HEK293 (cell line): Measurements from ENCODE around the gene WDFY2.

Experiments used
- CTCF ChIA-PET: fragments of 350-600 bp; formaldehyde crosslinking; extraction: SDS; loops from one replicate; lab custom pipeline; 2021; ENCODE audit warnings: antibody characterized with exemption; lab: Yijun Ruan, JAX
- POLR2A ChIA-PET: fragments of 300-600 bp; formaldehyde crosslinking; extraction: SDS; loops from one replicate; lab custom pipeline; 2020; ENCODE audit warnings: antibody characterized with exemption, inconsistent platforms; lab: Yijun Ruan, JAX
- H3K27ac ChIP-seq: fragments of 200-500 bp; sonication (Bioruptor generic); 2 replicates; pipeline ENCODE4 v1.5.1; 2014; ENCODE audit warnings: low read depth, low read length, control low read depth, inconsistent platforms; ENCODE audit errors: extremely low read depth
- H3K36me3 ChIP-seq, 2 experiments: fragments of 200-500 bp in 1 of 2; sonication (Bioruptor generic) in 1 of 2; 1 replicate in 1 of 2; 2 replicates in 1 of 2; pipeline ENCODE4 v1.5.1; 2014 to 2017; ENCODE audit warnings: inconsistent platforms in 2 of 2, low read length in 2 of 2; ENCODE audit not compliant: control insufficient read depth in 2 of 2, insufficient read depth in 1 of 2
- H3K4me1 ChIP-seq: fragments of 200-500 bp; sonication (Bioruptor generic); 2 replicates; pipeline ENCODE4 v1.5.1; 2014; ENCODE audit warnings: mild to moderate bottlenecking, low read length, inconsistent platforms; ENCODE audit not compliant: control insufficient read depth, insufficient read depth
- H3K4me3 ChIP-seq: 2 replicates; pipeline ENCODE4 v1.5.1; 2011; ENCODE audit warnings: low read depth, mild to moderate bottlenecking, control low read depth, low read length, moderate library complexity
- H3K9me3 ChIP-seq: fragments of 200-500 bp; sonication (Bioruptor generic); 2 replicates; pipeline ENCODE4 v1.5.1; 2014; ENCODE audit warnings: low read depth, low read length, inconsistent platforms; ENCODE audit not compliant: control insufficient read depth, insufficient read depth
- BCL11B ChIP-seq: fragments of 450-650 bp; formaldehyde crosslinking; IDR thresholded peaks from 2 replicates; pipeline ENCODE4 v1.5.1; 2016; ENCODE audit warnings: low read depth, missing biosample characterization, missing genetic modification characterization
- EGR2 ChIP-seq: fragments of 450-650 bp; formaldehyde crosslinking; IDR thresholded peaks from 2 replicates; pipeline ENCODE4 v1.5.1; 2016; ENCODE audit warnings: low read depth, missing biosample characterization, missing genetic modification characterization
- OVOL3 ChIP-seq: fragments of 450-650 bp; formaldehyde crosslinking; IDR thresholded peaks from 2 replicates; pipeline ENCODE4 v1.5.1; 2016; ENCODE audit warnings: missing biosample characterization, missing genetic modification characterization
- SETDB1 ChIP-seq: IDR thresholded peaks from one replicate; pipeline ENCODE4 v1.6.1; 2017; ENCODE audit warnings: mild to moderate bottlenecking, low read length, moderate library complexity, mixed read lengths; ENCODE audit not compliant: insufficient read length
- SP7 ChIP-seq: fragments of 450-650 bp; formaldehyde crosslinking; IDR thresholded peaks from 2 replicates; pipeline ENCODE4 v1.5.1; 2016; ENCODE audit warnings: missing biosample characterization, missing genetic modification characterization
- ZBTB7A ChIP-seq: fragments of 450-650 bp; formaldehyde crosslinking; IDR thresholded peaks from 2 replicates; pipeline ENCODE4 v1.5.1; 2016; ENCODE audit warnings: low read depth, missing biosample characterization, missing genetic modification characterization
- ZEB2 ChIP-seq: fragments of 450-650 bp; formaldehyde crosslinking; IDR thresholded peaks from 2 replicates; pipeline ENCODE4 v1.5.1; 2016; ENCODE audit warnings: missing biosample characterization, missing genetic modification characterization
- ZFHX2 ChIP-seq: fragments of 450-650 bp; formaldehyde crosslinking; conservative IDR thresholded peaks from 2 replicates; pipeline ENCODE4 v1.5.1; 2016; ENCODE audit warnings: missing biosample characterization, missing genetic modification characterization
- ZFP3 ChIP-seq: fragments of 450-650 bp; formaldehyde crosslinking; IDR thresholded peaks from 2 replicates; pipeline ENCODE4 v1.5.1; 2016; ENCODE audit warnings: low read depth, missing biosample characterization, missing genetic modification characterization
- ZFP37 ChIP-seq: fragments of 450-650 bp; formaldehyde crosslinking; IDR thresholded peaks from 2 replicates; pipeline ENCODE4 v1.5.1; 2016; ENCODE audit warnings: missing biosample characterization, missing genetic modification characterization
- ZNF341 ChIP-seq: fragments of 450-650 bp; formaldehyde crosslinking; IDR thresholded peaks from 2 replicates; pipeline ENCODE4; 2016; ENCODE audit warnings: low read depth, missing biosample characterization, missing genetic modification characterization
- ZNF37A ChIP-seq: fragments of 450-650 bp; IDR thresholded peaks from 2 replicates; pipeline ENCODE4 v1.5.1; 2018; ENCODE audit warnings: missing biosample characterization, missing genetic modification characterization
- ZNF391 ChIP-seq: fragments of 450-650 bp; formaldehyde crosslinking; IDR thresholded peaks from 2 replicates; pipeline ENCODE4 v1.5.1; 2016; ENCODE audit warnings: low read depth, missing biosample characterization, missing genetic modification characterization, borderline replicate concordance
- ZNF404 ChIP-seq: fragments of 450-650 bp; formaldehyde crosslinking; IDR thresholded peaks from 2 replicates; pipeline ENCODE4 v1.5.1; 2017; ENCODE audit warnings: missing biosample characterization, missing genetic modification characterization
- ZNF510 ChIP-seq: fragments of 450-650 bp; formaldehyde crosslinking; IDR thresholded peaks from 2 replicates; pipeline ENCODE4 v1.5.1; 2018; ENCODE audit warnings: mild to moderate bottlenecking, missing genetic modification characterization, missing biosample characterization; ENCODE audit not compliant: insufficient replicate concordance
- ZNF549 ChIP-seq: fragments of 450-650 bp; IDR thresholded peaks from 2 replicates; pipeline ENCODE4 v1.5.1; 2018; ENCODE audit warnings: missing biosample characterization, missing genetic modification characterization, mild to moderate bottlenecking, inconsistent platforms, moderate library complexity
- ZNF585B ChIP-seq: fragments of 450-650 bp; formaldehyde crosslinking; IDR thresholded peaks from 2 replicates; pipeline ENCODE4 v1.5.1; 2016; ENCODE audit warnings: missing biosample characterization, missing genetic modification characterization
- ZNF600 ChIP-seq: fragments of 450-650 bp; formaldehyde crosslinking; IDR thresholded peaks from 2 replicates; pipeline ENCODE4 v1.5.1; 2016; ENCODE audit warnings: missing biosample characterization, missing genetic modification characterization
- ZNF621 ChIP-seq: fragments of 450-650 bp; formaldehyde crosslinking; IDR thresholded peaks from 2 replicates; pipeline ENCODE4 v1.5.1; 2017; ENCODE audit warnings: missing biosample characterization, missing genetic modification characterization
- ZNF623 ChIP-seq: fragments of 450-650 bp; formaldehyde crosslinking; IDR thresholded peaks from 2 replicates; pipeline ENCODE4 v1.5.1; 2016; ENCODE audit warnings: missing biosample characterization, missing genetic modification characterization
- ZNF629 ChIP-seq: fragments of 450-650 bp; formaldehyde crosslinking; IDR thresholded peaks from 2 replicates; pipeline ENCODE4 v1.5.1; 2017; ENCODE audit warnings: missing biosample characterization, missing genetic modification characterization
- ZNF837 ChIP-seq: fragments of 450-650 bp; formaldehyde crosslinking; IDR thresholded peaks from 2 replicates; pipeline ENCODE4 v1.5.1; 2016; ENCODE audit warnings: missing biosample characterization, missing genetic modification characterization
- TF ChIP-seq, protein P1 (sequence below): fragments of 450-650 bp; formaldehyde crosslinking; IDR thresholded peaks from 2 replicates; pipeline ENCODE4 v1.5.1; 2016; ENCODE audit warnings: missing biosample characterization, missing genetic modification characterization
- TF ChIP-seq, protein P2 (sequence below): fragments of 450-650 bp; formaldehyde crosslinking; IDR thresholded peaks from 2 replicates; pipeline ENCODE4 v1.5.1; 2016; ENCODE audit warnings: missing biosample characterization, missing genetic modification characterization
- TF ChIP-seq, protein P3 (sequence below): fragments of 450-650 bp; formaldehyde crosslinking; IDR thresholded peaks from 2 replicates; pipeline ENCODE4 v1.5.1; 2016; ENCODE audit warnings: missing biosample characterization, missing genetic modification characterization
- TF ChIP-seq, protein P4 (sequence below): fragments of 450-650 bp; formaldehyde crosslinking; IDR thresholded peaks from 2 replicates; pipeline ENCODE4 v1.5.1; 2017; ENCODE audit warnings: missing biosample characterization, mild to moderate bottlenecking, missing genetic modification characterization, moderate library complexity
- TF ChIP-seq, protein P5 (sequence below): fragments of 450-650 bp; formaldehyde crosslinking; IDR thresholded peaks from 2 replicates; pipeline ENCODE4 v1.5.1; 2016; ENCODE audit warnings: missing biosample characterization, missing genetic modification characterization

WDFY2 gene

DNA sequence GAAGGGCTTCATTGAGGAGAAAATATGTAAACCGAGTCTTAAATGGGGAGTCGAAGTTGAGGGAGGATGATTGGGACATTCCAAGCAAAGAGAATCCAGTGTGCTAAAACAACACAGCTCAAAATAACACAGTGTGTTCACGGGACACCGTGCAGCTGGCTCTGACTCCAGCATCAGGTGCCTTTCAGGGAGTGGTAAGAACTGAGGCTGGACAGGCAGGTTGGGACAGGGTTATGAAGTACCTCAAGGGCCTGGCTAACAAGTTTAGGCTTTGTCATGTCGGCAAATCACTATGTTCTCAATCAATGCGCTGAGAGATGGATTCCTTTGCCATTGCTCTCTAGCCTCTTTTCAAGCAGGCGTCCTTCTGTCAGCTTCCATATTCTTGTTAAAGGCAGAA is 27.5 kb upstream of the WDFY2 start (continued):
- TF ChIP-seq, protein P1, sequence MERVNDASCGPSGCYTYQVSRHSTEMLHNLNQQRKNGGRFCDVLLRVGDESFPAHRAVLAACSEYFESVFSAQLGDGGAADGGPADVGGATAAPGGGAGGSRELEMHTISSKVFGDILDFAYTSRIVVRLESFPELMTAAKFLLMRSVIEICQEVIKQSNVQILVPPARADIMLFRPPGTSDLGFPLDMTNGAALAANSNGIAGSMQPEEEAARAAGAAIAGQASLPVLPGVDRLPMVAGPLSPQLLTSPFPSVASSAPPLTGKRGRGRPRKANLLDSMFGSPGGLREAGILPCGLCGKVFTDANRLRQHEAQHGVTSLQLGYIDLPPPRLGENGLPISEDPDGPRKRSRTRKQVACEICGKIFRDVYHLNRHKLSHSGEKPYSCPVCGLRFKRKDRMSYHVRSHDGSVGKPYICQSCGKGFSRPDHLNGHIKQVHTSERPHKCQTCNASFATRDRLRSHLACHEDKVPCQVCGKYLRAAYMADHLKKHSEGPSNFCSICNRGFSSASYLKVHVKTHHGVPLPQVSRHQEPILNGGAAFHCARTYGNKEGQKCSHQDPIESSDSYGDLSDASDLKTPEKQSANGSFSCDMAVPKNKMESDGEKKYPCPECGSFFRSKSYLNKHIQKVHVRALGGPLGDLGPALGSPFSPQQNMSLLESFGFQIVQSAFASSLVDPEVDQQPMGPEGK (tag by site-specific recombination): no peak
- TF ChIP-seq ZNF621 (tag by site-specific recombination): no peak
- TF ChIP-seq, protein P2, sequence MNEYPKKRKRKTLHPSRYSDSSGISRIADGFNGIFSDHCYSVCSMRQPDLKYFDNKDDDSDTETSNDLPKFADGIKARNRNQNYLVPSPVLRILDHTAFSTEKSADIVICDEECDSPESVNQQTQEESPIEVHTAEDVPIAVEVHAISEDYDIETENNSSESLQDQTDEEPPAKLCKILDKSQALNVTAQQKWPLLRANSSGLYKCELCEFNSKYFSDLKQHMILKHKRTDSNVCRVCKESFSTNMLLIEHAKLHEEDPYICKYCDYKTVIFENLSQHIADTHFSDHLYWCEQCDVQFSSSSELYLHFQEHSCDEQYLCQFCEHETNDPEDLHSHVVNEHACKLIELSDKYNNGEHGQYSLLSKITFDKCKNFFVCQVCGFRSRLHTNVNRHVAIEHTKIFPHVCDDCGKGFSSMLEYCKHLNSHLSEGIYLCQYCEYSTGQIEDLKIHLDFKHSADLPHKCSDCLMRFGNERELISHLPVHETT (tag by site-specific recombination): no peak
- no peak for TF ChIP-seq ZNF37A
- no peak for TF ChIP-seq ZBTB7A (tag by site-specific recombination)
- no peak for TF ChIP-seq ZFP37
- TF ChIP-seq SETDB1: no peak
- no peak for TF ChIP-seq OVOL3 (tag by site-specific recombination)
- no peak for TF ChIP-seq ZNF585B (tag by site-specific recombination)
- TF ChIP-seq, protein P3, sequence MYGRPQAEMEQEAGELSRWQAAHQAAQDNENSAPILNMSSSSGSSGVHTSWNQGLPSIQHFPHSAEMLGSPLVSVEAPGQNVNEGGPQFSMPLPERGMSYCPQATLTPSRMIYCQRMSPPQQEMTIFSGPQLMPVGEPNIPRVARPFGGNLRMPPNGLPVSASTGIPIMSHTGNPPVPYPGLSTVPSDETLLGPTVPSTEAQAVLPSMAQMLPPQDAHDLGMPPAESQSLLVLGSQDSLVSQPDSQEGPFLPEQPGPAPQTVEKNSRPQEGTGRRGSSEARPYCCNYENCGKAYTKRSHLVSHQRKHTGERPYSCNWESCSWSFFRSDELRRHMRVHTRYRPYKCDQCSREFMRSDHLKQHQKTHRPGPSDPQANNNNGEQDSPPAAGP (tag by site-specific recombination): no peak
- TF ChIP-seq ZFP3 (tag by site-specific recombination): no peak
- no peak for TF ChIP-seq ZNF404
- no peak for TF ChIP-seq ZNF391 (tag by site-specific recombination)
- TF ChIP-seq, all 188 proteins: peak for 0

DNA sequence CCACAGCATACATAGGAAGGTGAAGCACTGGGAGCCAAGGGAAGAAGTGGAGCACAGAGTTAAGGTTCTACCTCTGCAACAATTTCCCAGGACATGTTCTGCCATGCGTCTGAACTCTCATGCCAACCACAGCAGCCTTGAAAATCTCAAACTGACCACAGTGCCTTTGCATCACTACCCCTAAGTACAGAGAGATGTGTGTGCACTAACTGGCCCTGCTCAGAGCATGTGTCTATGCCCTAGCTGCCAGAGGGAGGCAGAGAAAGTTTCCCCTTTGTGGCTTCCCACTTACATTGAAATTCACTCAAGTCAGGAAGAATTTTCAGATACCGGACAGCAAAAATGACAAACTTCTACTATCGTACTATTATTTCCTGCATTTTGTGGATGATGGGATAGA is 26.8 kb upstream of the WDFY2 start:
- no peak overlapping the region for H3K27ac ChIP-seq
- POLR2A ChIA-PET: interaction anchor here (1.0 to 2.1 kb wide), 2 partner anchors 104 to 112 kb away, joined by 5 to 6 read pairs; partner anchors contain the start of gene INTS6
- no peaks in the 10 kb centered on the region for H3K4me1 ChIP-seq

DNA sequence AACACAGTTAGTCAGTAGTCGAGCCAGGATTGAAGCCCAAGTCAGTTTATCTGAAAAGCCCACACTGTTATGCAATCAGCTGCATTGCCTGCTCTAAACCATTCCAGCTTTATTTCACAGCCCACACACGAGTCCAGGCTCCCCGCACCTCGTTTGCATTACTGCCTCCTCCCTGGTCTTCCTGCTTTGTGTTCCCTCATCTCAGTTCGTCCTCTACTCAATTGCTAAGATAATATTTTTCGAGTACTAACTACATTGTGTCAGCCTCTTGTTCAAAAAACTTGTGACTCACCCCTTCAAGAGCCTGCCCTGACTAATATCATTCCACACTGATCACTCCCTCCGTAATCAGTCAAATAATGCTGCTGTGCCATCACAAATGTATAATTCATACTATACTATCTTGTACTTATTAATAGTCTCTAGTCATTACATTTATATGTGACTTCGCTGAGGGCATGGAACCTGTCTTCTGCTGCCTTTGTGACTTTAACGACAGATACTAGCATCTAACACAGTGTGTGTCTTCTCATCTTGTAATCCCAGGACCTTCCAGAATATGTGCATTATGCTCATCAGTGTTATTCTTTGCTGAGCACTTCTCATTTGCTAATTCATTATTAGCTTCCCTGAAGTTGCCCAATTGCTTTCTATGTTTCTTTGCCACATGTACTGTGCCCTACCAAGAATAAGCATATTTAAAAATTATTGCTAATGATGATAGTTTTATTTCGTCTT is 26.2 kb upstream of the WDFY2 start:
- ChIA-PET POLR2A (interaction anchor here (1.0 to 2.1 kb wide), 2 partner anchors 105 to 113 kb away, joined by 5 to 6 read pairs; partner anchors contain the start of gene INTS6), CTCF (no interaction called here)
- Histone ChIP-seq H3K9me3 (no peaks in the 10 kb centered on the region), H3K36me3 (no peaks in the 10 kb centered on the region), H3K4me1 (no peaks in the 10 kb centered on the region), H3K4me3 (no peak overlapping the region), H3K27ac (no peak overlapping the region)
- no peak for TF ChIP-seq ZNF510 (tag by site-specific recombination)
- TF ChIP-seq, protein P4, sequence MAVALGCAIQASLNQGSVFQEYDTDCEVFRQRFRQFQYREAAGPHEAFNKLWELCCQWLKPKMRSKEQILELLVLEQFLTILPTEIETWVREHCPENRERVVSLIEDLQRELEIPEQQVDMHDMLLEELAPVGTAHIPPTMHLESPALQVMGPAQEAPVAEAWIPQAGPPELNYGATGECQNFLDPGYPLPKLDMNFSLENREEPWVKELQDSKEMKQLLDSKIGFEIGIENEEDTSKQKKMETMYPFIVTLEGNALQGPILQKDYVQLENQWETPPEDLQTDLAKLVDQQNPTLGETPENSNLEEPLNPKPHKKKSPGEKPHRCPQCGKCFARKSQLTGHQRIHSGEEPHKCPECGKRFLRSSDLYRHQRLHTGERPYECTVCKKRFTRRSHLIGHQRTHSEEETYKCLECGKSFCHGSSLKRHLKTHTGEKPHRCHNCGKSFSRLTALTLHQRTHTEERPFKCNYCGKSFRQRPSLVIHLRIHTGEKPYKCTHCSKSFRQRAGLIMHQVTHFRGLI (tag by site-specific recombination): peak; percentile 36; the same call in 1 of the 2 replicates
- TF ChIP-seq, protein P5, sequence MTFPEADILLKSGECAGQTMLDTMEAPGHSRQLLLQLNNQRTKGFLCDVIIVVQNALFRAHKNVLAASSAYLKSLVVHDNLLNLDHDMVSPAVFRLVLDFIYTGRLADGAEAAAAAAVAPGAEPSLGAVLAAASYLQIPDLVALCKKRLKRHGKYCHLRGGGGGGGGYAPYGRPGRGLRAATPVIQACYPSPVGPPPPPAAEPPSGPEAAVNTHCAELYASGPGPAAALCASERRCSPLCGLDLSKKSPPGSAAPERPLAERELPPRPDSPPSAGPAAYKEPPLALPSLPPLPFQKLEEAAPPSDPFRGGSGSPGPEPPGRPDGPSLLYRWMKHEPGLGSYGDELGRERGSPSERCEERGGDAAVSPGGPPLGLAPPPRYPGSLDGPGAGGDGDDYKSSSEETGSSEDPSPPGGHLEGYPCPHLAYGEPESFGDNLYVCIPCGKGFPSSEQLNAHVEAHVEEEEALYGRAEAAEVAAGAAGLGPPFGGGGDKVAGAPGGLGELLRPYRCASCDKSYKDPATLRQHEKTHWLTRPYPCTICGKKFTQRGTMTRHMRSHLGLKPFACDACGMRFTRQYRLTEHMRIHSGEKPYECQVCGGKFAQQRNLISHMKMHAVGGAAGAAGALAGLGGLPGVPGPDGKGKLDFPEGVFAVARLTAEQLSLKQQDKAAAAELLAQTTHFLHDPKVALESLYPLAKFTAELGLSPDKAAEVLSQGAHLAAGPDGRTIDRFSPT (tag by site-specific recombination): no peak
- TF ChIP-seq BCL11B (tag by site-specific recombination): no peak
- TF ChIP-seq ZNF600 (tag by site-specific recombination): peak; percentile 53; the same call in 1 of the 2 replicates
- no peak for TF ChIP-seq ZNF549 (tag by site-specific recombination)
- peak; percentile 60 for TF ChIP-seq EGR2 (tag by site-specific recombination)
- TF ChIP-seq ZNF629 (tag by site-specific recombination): 0 out of 2 replicates have a peak, but pooled peaks have one; percentile 32
- TF ChIP-seq SP7: 0 out of 2 replicates have a peak, but pooled peaks have one; percentile 11
- 0 out of 2 replicates have a peak, but pooled peaks have one; percentile 30 for TF ChIP-seq ZEB2 (tag by site-specific recombination)
- TF ChIP-seq ZFP37: no peak
- TF ChIP-seq ZFHX2 (tag by site-specific recombination): peak; percentile 69
- TF ChIP-seq ZNF341: no peak

More for the DNA sequence above, 26.8 kb upstream of the WDFY2 start:
- CTCF ChIA-PET: no interaction called here
- H3K4me3 ChIP-seq: no peak overlapping the region
- no peaks in the 10 kb centered on the region for H3K9me3 ChIP-seq
- no peaks in the 10 kb centered on the region for H3K36me3 ChIP-seq
- TF ChIP-seq ZNF837 (tag by site-specific recombination): no peak
- peak; percentile 94 for TF ChIP-seq ZNF623
